H9 (cell line): ENCODE measurements around the gene PIEZO2. TPM values are rescaled to one million over a fixed set of nuclear protein-coding genes. Genes with fewer than 3 reads are reported as not detected.

ENCODE experiments used
- DNase-seq: peaks from one replicate; pipeline ENCODE4 v3.0.0-alpha.2; 2017
- H2AFZ ChIP-seq: one replicate; pipeline ENCODE4 v1.6.1; 2013; ENCODE audit warnings: mild to moderate bottlenecking, low read length, control low read depth, moderate library complexity
- H2AK5ac ChIP-seq: 2 replicates; pipeline ENCODE4 v1.6.1; 2013; ENCODE audit warnings: low read length, control low read depth, mixed read lengths; ENCODE audit not compliant: insufficient read length
- H2BK120ac ChIP-seq: one replicate; pipeline ENCODE4 v1.6.1; 2013; ENCODE audit warnings: low read depth, mild to moderate bottlenecking, low read length, control low read depth, inconsistent platforms; ENCODE audit not compliant: poor library complexity, severe bottlenecking
- H2BK12ac ChIP-seq: 2 replicates; pipeline ENCODE4 v1.6.1; 2013; ENCODE audit warnings: low read length, control low read depth, mixed read lengths, low read depth; ENCODE audit not compliant: insufficient read length
- H2BK15ac ChIP-seq: 2 replicates; pipeline ENCODE4 v1.6.1; 2013; ENCODE audit warnings: low read depth, low read length, control low read depth
- H2BK20ac ChIP-seq: one replicate; pipeline ENCODE4 v1.6.1; 2013; ENCODE audit warnings: low read depth, mild to moderate bottlenecking, low read length, control low read depth, inconsistent platforms; ENCODE audit not compliant: poor library complexity, severe bottlenecking
- H2BK5ac ChIP-seq: 2 replicates; pipeline ENCODE4 v1.6.1; 2013; ENCODE audit warnings: low read length, control low read depth, mixed read lengths; ENCODE audit not compliant: insufficient read length
- H3K14ac ChIP-seq: 2 replicates; pipeline ENCODE4 v1.6.1; 2013; ENCODE audit warnings: low read length, control low read depth; ENCODE audit not compliant: insufficient read depth
- H3K18ac ChIP-seq: 2 replicates; pipeline ENCODE4 v1.6.1; 2013; ENCODE audit warnings: low read depth, mild to moderate bottlenecking, mixed read lengths, low read length, control low read depth; ENCODE audit not compliant: insufficient read length
- H3K23ac ChIP-seq: 2 replicates; pipeline ENCODE4 v1.6.1; 2013; ENCODE audit warnings: low read length, control low read depth, mixed read lengths, low read depth; ENCODE audit not compliant: insufficient read length
- H3K23me2 ChIP-seq: 2 replicates; pipeline ENCODE4 v1.6.1; 2013; ENCODE audit warnings: low read depth, mild to moderate bottlenecking, mixed read lengths, low read length, control low read depth; ENCODE audit not compliant: insufficient read length, poor library complexity, severe bottlenecking
- H3K27ac ChIP-seq: 2 replicates; pipeline ENCODE4 v1.5.1; 2013; ENCODE audit warnings: low read length, control low read depth, mixed read lengths, low read depth; ENCODE audit not compliant: insufficient read length
- H3K27me3 ChIP-seq: 2 replicates; pipeline ENCODE4 v1.6.1; 2013; ENCODE audit warnings: low read length, control low read depth, inconsistent platforms; ENCODE audit not compliant: insufficient read depth
- H3K4ac ChIP-seq: 2 replicates; pipeline ENCODE4 v1.6.1; 2013; ENCODE audit warnings: low read depth, mild to moderate bottlenecking, control low read depth, inconsistent platforms, low read length, moderate library complexity
- H3K4me1 ChIP-seq: 2 replicates; pipeline ENCODE4 v1.6.1; 2013; ENCODE audit warnings: low read length, control low read depth, inconsistent platforms; ENCODE audit not compliant: insufficient read depth
- H3K4me2 ChIP-seq: 2 replicates; pipeline ENCODE4 v1.6.1; 2013; ENCODE audit warnings: low read length, control low read depth, mixed read lengths; ENCODE audit not compliant: insufficient read length, insufficient read depth
- H3K56ac ChIP-seq: 2 replicates; pipeline ENCODE4 v1.6.1; 2013; ENCODE audit warnings: low read depth, mild to moderate bottlenecking, mixed read lengths, low read length, control low read depth; ENCODE audit not compliant: insufficient read length
- H3K79me1 ChIP-seq: 2 replicates; pipeline ENCODE4 v1.6.1; 2013; ENCODE audit warnings: low read depth, mild to moderate bottlenecking, moderate library complexity, low read length, control low read depth, inconsistent platforms; ENCODE audit not compliant: insufficient read depth, poor library complexity, severe bottlenecking
- H3K79me2 ChIP-seq: 2 replicates; pipeline ENCODE4 v1.6.1; 2013; ENCODE audit warnings: low read length, control low read depth, inconsistent platforms; ENCODE audit not compliant: insufficient read depth
- H3K9ac ChIP-seq: 2 replicates; pipeline ENCODE4 v1.6.1; 2013; ENCODE audit warnings: low read length, control low read depth, mixed read lengths; ENCODE audit not compliant: insufficient read length; ENCODE audit errors: extremely low read depth
- H3K9me3 ChIP-seq: one replicate; pipeline ENCODE4 v1.6.1; 2013; ENCODE audit warnings: low read depth, low read length, inconsistent platforms; ENCODE audit not compliant: control insufficient read depth
- H3T11ph ChIP-seq: one replicate; pipeline ENCODE4 v1.6.1; 2013; ENCODE audit warnings: mild to moderate bottlenecking, low read length, control low read depth, inconsistent platforms
- H4K20me1 ChIP-seq: one replicate; pipeline ENCODE4 v1.6.1; 2013; ENCODE audit not compliant: control insufficient read depth, insufficient read length, insufficient read depth
- H4K5ac ChIP-seq: 2 replicates; pipeline ENCODE4 v1.6.1; 2013; ENCODE audit warnings: low read depth, mild to moderate bottlenecking, mixed read lengths, low read length, control low read depth; ENCODE audit not compliant: insufficient read length
- H4K8ac ChIP-seq: replicated peaks from 2 replicates; pipeline ENCODE4 v1.6.1; 2013; ENCODE audit warnings: low read length, control low read depth, mixed read lengths, low read depth; ENCODE audit not compliant: insufficient read length
- H4K91ac ChIP-seq: 2 replicates; pipeline ENCODE4 v1.6.1; 2013; ENCODE audit warnings: low read depth, mild to moderate bottlenecking, moderate library complexity, mixed read lengths, low read length, control low read depth; ENCODE audit not compliant: insufficient read length
- H3K27ac Mint-ChIP-seq, 3 experiments: 2 replicates in 2 of 3; 3 replicates in 1 of 3; pipeline ENCODE4 v1.8.0; 2020 to 2021; ENCODE audit warnings: mixed read lengths in 3 of 3, mild to moderate bottlenecking in 1 of 3, moderate library complexity in 1 of 3
- H3K27me3 Mint-ChIP-seq: 2 replicates; pipeline ENCODE4 v1.8.0; 2021; ENCODE audit warnings: low read depth, mild to moderate bottlenecking, moderate library complexity, mixed read lengths
- H3K36me3 Mint-ChIP-seq, 3 experiments: 2 replicates in 2 of 3; 3 replicates in 1 of 3; pipeline ENCODE4 v1.8.0; 2020 to 2021; ENCODE audit warnings: low read depth in 3 of 3, mixed read lengths in 3 of 3; ENCODE audit not compliant: insufficient read depth in 1 of 3
- H3K4me1 Mint-ChIP-seq, 2 experiments: 2 replicates each; pipeline ENCODE4 v1.8.0; 2020; ENCODE audit warnings: mixed read lengths in 2 of 2
- H3K4me3 Mint-ChIP-seq, 2 experiments: 2 replicates in 1 of 2; 3 replicates in 1 of 2; pipeline ENCODE4 v1.8.0; 2020 to 2021; ENCODE audit warnings: mild to moderate bottlenecking in 2 of 2, mixed read lengths in 2 of 2, moderate library complexity in 1 of 2
- H3K9me3 Mint-ChIP-seq, 2 experiments: 2 replicates in 1 of 2; 3 replicates in 1 of 2; pipeline ENCODE4 v1.8.0; 2020; ENCODE audit warnings: mild to moderate bottlenecking in 2 of 2, mixed read lengths in 2 of 2, moderate library complexity in 1 of 2
- WGBS: extraction: QIAGEN DNeasy Blood & Tissue Kit; methylation state at CpG from one replicate; pipeline ENCODE4 v1.1.7; 2013; ENCODE audit warnings: missing lambda C conversion rate, low lambda C conversion rate, mixed read lengths; ENCODE audit not compliant: insufficient read length; ENCODE audit errors: extremely low coverage; 5-methylcytosine and 5-hydroxymethylcytosine counted together
- total RNA-seq: library from RNA; stranded (reverse); gene quantifications from 2 replicates; pipeline ENCODE4 v1.2.1, GENCODE V29; 2021
- TF ChIP-seq, protein P1 (sequence below): fragments of 200-600 bp; sonication (generic); conservative IDR thresholded peaks from 3 replicates; pipeline ENCODE4 v1.8.0; 2021; ENCODE audit warnings: antibody characterized with exemption, mild to moderate bottlenecking

Gene PIEZO2
- total RNA-seq, 1 experiment from 2014 or later = 3.9 TPM

DNA sequence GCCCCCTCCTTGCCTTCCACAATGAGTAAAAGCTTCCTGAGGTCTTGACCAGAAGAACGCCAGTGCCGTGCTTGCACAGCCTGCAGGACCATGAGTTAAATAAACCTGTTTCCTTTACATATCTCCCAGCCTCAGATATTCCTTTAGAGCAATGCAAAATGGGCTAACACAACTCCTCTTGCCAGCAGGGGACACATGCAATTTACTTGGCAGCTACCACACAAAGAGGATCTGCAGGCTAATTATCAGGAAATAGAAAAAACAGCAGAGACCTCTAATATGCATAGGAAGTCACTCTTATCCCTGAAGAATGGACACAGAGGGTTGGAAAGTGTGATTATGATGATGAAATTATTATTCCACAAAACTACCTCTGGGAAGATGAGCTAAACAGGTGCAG is 114.0 kb downstream of the PIEZO2 start:
- Histone ChIP-seq H3K23me2 (no peaks in the 10 kb centered on the region), H3K79me1 (no peaks in the 10 kb centered on the region), H2BK12ac (no peak overlapping the region), H2BK120ac (no peak overlapping the region), H3K79me2 (no peaks in the 10 kb centered on the region), H2BK15ac (no peak overlapping the region), H3K27me3 (no peaks in the 10 kb centered on the region), H2BK20ac (no peak overlapping the region), H3K9ac (no peak overlapping the region), H3K56ac (no peak overlapping the region), H2AFZ (no peak overlapping the region), H3K4me1 (no peaks in the 10 kb centered on the region; the same call in 1 of the 2 replicates), H3K4me2 (no peak overlapping the region), H3K9me3 (no peaks in the 10 kb centered on the region), H3T11ph (no peak overlapping the region), H4K8ac (no peak overlapping the region), H4K91ac (no peak overlapping the region), H3K14ac (no peak overlapping the region), H4K20me1 (no peaks in the 10 kb centered on the region), H3K18ac (no peak overlapping the region), H2AK5ac (no peak overlapping the region), H3K27ac (no peak overlapping the region), H3K23ac (no peak overlapping the region), H3K4ac (no peak overlapping the region), H2BK5ac (no peak overlapping the region), H4K5ac (no peak overlapping the region)
- TF ChIP-seq, protein P1, sequence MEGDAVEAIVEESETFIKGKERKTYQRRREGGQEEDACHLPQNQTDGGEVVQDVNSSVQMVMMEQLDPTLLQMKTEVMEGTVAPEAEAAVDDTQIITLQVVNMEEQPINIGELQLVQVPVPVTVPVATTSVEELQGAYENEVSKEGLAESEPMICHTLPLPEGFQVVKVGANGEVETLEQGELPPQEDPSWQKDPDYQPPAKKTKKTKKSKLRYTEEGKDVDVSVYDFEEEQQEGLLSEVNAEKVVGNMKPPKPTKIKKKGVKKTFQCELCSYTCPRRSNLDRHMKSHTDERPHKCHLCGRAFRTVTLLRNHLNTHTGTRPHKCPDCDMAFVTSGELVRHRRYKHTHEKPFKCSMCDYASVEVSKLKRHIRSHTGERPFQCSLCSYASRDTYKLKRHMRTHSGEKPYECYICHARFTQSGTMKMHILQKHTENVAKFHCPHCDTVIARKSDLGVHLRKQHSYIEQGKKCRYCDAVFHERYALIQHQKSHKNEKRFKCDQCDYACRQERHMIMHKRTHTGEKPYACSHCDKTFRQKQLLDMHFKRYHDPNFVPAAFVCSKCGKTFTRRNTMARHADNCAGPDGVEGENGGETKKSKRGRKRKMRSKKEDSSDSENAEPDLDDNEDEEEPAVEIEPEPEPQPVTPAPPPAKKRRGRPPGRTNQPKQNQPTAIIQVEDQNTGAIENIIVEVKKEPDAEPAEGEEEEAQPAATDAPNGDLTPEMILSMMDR = no peak
- DNase-seq = no peak
- Mint-ChIP-seq H3K36me3 (no peaks in the 10 kb centered on the region), H3K4me1 (peaks cover 6% of the 10 kb centered on the region in 2 experiments; a peak in 2 of 4 replicates), H3K4me3 (no peak overlapping the region), H3K9me3 (no peaks in the 10 kb centered on the region; a peak in 1 of 5 replicates), H3K27ac (peak overlapping the region in 2 of 3 experiments; percentile 60 to 89; a peak in 2 of 7 replicates), H3K27me3 (no peaks in the 10 kb centered on the region)
- no CpG with 5 or more reads among the region's 2 CpGs for WGBS
